GM11168 (cell line): ENCODE measurements around the gene PEX6.
"Not testable (repeated sequence)": the region's sequence is repeated elsewhere in the genome, so short reads cannot be mapped to it uniquely, and the experiment has no call there.

ENCODE experiments used
- in situ Hi-C: fragments of 300-500 bp; cut with MboI; formaldehyde crosslinking; loops from one replicate; pipeline ENCODE4 v1.12.0; 2022; ENCODE audit warnings: low sequenced_read_pairs; ENCODE audit not compliant: unreplicated experiment

The PEX6 gene

GRCh38 chr6:42969431-42969830 lies 9.6 kb downstream of the PEX6 start:
- in situ Hi-C loops, result loop anchor here (5.0 kb wide), 1 partner anchor 37 kb away; no protein-coding TSS in a partner anchor

DNA sequence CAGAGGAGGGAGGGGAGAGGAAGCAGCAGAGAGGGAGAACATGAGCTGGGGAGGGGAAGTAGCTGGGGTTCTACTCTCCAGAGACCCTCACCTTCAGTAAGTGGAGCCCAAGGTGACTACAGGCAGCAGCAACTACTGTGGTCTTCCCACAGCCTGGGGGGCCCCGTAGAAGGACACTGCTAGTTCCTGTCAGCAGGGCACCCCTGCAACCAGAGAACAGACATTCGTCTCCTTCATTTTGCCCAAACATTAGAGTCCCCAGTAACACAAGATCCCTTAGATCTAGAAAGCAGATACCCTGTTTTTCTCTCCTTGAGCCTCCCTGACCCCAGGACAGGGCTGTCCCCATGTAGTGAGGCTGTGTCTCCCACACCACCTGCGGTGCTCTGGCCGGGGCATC lies 10.2 kb downstream of the PEX6 start:
- in situ Hi-C loops, result loop anchor here (5.0 kb wide), 1 partner anchor 36 kb away; no protein-coding TSS in a partner anchor

DNA sequence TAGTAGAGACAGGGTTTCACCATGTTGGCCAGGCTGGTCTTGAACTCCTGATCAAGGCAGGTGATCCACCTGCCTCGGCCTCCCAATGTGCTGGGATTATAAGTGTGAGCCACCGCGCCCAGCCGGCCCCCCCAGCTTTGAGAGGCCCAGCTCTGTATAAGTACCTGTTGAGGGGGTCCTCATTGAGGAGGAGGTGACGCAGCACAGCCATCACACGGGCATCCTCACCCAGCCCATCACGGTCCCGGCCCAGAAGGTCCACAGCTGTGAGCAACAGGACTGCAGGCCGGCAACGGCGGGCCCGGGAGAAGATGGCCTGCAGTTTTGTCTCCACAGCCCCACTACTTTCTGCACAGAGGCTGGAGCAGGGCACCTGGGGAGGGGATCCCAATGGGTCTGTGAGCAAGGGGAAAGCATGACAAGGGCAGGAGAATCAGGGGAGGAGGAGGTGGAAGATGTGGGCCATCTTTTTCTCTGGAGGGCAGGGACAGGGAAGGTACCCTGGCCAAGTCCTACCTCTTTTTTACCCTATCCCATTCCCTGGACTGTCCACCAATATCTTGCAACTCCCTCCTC lies 10.8 kb downstream of the PEX6 start:
- in situ Hi-C loops, result loop anchor here (5.0 kb wide), 1 partner anchor 36 kb away; no protein-coding TSS in a partner anchor

GRCh38 chr6:42967228-42967627 lies 11.8 kb downstream of the PEX6 start:
- in situ Hi-C loops, result loop anchor here (5.0 kb wide), 1 partner anchor 35 kb away; no protein-coding TSS in a partner anchor

GRCh38 chr6:42966571-42966970 lies 12.4 kb downstream of the PEX6 start:
- in situ Hi-C loops, result loop anchor here (5.0 kb wide), 1 partner anchor 34 kb away; no protein-coding TSS in a partner anchor

GRCh38 chr6:42963855-42964605 lies 15.0 kb downstream of the PEX6 start:
- in situ Hi-C loops, result no loop called here

DNA sequence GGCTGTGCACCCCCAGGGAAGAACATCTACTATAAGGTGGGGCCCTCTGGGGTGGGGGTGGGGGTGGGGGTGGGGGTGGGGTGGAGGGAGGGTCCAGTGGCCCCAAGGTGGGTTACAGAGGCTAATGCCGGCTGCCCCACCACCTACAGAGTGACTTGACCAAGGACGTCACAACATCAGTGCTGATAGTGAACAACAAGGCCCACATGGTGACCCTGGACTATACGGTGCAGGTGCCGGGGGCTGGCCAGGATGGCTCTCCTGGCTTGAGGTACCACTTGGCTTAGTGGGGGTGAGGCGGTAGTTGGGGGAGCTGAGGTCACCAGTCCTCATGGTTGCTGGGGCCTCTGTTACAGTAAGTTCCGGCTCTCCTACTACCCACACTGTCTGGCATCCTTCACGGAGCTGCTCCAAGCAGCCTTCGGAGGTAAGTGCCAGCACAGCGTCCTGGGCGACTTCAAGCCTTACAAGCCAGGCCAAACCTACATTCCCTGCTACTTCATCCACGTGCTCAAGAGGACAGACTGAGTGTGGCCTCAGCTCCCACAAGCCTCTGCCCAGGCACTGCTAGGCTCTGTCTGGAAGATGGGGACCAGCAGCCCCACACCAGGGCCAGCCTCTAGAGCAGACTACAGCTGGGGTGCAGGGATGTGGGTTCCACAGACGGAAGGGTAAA lies 15.7 kb downstream of the PEX6 start:
- in situ Hi-C loops, result no loop called here

- in situ Hi-C loops, result no loop called here
These were observed 16.3 kb downstream of the PEX6 start for GRCh38 chr6:42962502-42963178.

- in situ Hi-C loops, result no loop called here
These were observed 16.9 kb downstream of the PEX6 start for GRCh38 chr6:42962096-42962495.

DNA sequence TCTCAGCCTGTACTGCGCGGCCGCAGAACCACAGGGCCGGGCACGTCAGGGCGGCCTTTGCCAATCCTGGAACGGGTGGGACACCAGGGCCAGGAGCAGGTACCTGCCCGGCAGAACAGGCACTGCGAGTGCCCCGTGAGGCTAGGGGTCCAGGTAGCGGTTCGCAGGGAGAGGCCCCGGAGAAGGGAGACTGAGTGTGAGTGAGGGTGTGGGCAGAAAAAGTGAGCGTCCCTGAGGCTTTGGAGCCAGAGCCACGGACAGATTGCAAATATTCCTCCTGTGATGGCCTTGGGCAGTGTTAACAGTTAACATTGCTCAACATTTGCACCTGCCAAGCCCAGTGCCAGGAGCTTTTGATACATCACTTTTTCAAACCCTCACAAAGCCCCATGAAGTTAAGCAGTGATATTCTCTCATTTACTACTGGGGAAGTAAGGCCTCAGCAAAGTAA lies 17.9 kb downstream of the PEX6 start:
- in situ Hi-C loops, result no loop called here

DNA sequence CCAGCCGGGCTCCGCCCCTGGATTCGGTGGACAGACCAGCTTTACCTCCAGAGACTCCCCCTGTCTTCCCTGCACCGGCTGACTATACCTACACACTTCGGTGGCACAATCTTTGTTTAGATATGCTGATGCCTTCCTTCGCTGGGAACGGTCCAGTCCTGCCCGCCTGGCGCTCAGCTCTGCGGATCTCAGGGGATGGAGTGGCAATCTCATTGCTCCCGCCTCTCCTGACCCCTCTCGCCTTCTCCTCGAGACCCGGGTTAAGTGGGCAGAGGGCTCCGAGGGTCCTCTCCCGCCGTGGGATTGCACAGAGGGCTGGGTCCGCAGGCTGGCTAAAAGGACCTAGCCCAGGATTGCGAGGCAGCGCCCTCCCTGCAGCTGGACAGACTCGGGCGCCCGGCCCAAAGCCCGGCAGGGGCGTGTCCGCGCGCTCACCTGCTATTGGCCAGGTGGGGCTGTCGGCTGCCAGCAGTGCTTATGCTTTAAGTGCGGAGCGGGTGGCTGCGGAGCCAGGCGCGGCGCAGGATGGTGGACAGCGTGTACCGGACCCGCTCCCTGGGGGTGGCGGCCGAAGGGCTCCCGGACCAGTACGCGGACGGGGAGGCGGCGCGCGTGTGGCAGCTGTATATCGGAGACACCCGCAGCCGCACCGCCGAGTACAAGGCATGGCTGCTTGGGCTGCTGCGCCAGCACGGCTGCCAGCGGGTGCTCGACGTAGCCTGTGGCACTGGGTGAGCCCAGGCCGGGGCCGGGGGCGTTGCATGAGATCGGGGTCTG lies 18.6 kb downstream of the PEX6 start, which contains the start of gene GNMT:
TSS of gene GNMT (plus strand) at position 512 of the 777 bp plus-strand sequence. CDS start at position 526, 14 bp downstream.
- in situ Hi-C loops, result no loop called here

DNA sequence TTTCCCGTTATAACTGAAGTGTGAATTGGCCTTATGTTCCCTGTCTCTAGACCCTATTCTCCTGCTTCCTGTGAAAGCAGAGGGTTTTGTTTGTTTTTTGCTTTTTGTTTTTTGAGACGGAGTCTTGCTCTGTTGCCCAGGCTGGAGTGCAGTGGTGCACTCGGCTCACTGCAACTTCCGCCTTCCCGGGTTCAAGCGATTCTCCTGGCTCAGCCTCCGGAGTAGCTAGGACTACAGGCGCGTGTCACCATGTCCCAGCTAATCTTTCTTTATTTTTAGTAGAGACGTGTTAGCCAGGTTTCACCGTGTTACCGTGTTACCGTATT lies 19.1 kb downstream of the PEX6 start:
- in situ Hi-C loops, result no loop called here

DNA sequence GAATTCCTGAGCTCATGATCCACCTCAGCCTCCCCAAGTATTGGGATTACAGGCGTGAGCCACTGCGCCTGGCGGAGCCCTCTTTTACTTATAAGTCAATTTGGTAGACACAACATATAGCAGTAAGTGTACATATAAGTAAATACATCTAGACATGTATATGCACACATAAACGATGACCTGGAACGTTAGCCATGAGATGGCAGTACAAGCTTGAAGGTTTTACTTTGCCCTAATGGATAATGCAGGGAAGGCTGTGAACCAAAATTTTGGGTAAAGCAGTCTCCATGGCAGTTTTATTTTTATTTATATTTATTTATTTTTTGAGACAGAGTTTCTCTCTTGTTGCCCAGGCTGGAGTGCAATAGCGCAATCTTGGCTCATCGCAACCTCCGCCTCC lies 20.9 kb downstream of the PEX6 start:
- in situ Hi-C loops, result no loop called here

DNA sequence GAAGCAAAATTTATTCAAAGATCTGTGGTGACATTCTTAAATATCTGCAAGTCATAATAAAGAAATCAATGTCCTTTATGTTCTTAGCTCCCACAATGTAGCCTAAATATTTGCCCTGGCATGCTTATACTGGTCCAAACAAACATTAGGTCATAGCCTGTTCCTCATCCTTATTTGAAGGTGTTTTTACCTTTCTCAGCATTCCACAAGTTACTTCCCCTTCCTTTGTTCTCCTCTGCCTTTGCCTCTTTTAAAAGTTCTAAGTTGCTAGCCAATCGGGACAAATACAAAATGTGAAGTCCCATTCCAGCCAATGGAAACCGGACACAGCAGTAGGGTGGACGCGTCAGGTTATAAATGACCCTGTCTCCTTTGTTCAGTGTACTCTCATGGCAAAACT lies 24.6 kb downstream of the PEX6 start:
- in situ Hi-C loops, result not testable (repeated sequence)

DNA sequence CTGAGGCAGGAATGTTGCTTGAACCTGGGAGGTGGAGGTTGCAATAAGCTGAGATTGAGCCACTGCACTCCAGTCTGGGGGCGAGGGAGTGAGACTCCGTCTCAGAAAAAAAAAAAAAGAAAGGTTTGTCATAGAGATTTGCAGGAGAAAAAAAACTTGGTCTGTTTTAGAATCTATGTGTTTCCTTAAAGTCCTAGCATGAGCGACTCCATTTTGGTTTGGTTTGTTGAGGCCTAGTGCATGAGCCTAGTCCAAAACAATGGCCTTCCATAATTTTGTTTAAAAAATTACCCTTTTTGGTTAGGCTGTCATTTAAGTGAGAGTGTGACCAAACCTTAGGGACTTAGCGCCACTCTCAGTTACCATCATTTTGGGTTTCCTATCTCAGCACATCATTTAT lies 26.6 kb downstream of the PEX6 start:
- in situ Hi-C loops, result no loop called here

DNA sequence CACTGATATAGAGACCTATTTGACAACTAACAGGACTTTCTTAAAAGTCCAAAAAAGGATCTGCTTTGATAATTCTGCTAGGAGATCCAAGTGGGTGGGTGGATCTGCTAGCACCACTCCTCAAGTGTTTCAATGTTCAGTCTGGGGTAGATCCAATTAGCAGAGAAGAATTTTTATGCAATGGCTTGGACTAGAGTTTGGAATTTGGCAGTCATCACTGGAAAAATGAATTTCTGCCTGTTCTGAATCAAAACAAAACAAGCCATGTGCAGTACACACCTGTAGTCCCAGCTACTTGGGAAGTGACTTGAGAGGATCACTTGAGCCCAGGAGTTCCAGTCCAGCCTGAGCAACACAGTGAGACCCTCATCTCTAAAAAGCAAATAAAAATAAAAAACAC lies 31.0 kb downstream of the PEX6 start:
- in situ Hi-C loops, result no loop called here

- in situ Hi-C loops, result no loop called here
These were observed 36.5 kb downstream of the PEX6 start for GRCh38 chr6:42942444-42942843.

- in situ Hi-C loops, result not testable (repeated sequence)
These were observed 37.6 kb downstream of the PEX6 start for GRCh38 chr6:42941356-42941755.

GRCh38 chr6:42940493-42941045 lies 38.4 kb downstream of the PEX6 start:
- in situ Hi-C loops, result no loop called here

- in situ Hi-C loops, result no loop called here
These were observed 39.2 kb downstream of the PEX6 start for GRCh38 chr6:42939810-42940167.
